Common myeloid progenitor, CD34-positive (primary cell): ENCODE data around the gene MSI2.

Source experiments
- CTCF ChIA-PET: fragments of 350-600 bp; sonication (Branson Sonifier 250); formaldehyde crosslinking; loops from one replicate; lab custom pipeline; 2021; ENCODE audit warnings: antibody characterized with exemption; lab: Charles Lee
- POLR2A ChIA-PET: fragments of 350-600 bp; sonication (Branson Sonifier 250); formaldehyde crosslinking; loops from one replicate; lab custom pipeline; 2021; ENCODE audit warnings: antibody characterized with exemption; lab: Charles Lee
- DNase-seq, 3 donors: peaks; one replicate each; pipeline versions ENCODE4 v3.0.0 to v3.0.0-alpha.2; 2013
- H3K27ac ChIP-seq, 2 experiments: 1 replicate in 1 of 2; 2 replicates in 1 of 2; pipeline ENCODE4 v1.7.0; 2013; ENCODE audit warnings: inconsistent platforms in 2 of 2, low read length in 2 of 2, mild to moderate bottlenecking in 2 of 2, low read depth in 1 of 2, moderate library complexity in 1 of 2; ENCODE audit not compliant: severe bottlenecking in 2 of 2, insufficient read depth in 1 of 2, poor library complexity in 1 of 2
- H3K27me3 ChIP-seq, 5 experiments: replicated peaks in 2 of 5; 1 replicate in 3 of 5; 2 replicates in 2 of 5; pipeline versions ENCODE4 v1.6.1 to v1.7.0; 2013; ENCODE audit warnings: low read length in 4 of 5, mild to moderate bottlenecking in 2 of 5, moderate library complexity in 2 of 5, inconsistent platforms in 1 of 5; ENCODE audit not compliant: insufficient read depth in 5 of 5, control insufficient read depth in 4 of 5
- H3K36me3 ChIP-seq, 4 experiments: 1 replicate in 2 of 4; 2 replicates in 2 of 4; pipeline versions ENCODE4 v1.6.1 to v1.7.0; 2013; ENCODE audit warnings: low read length in 3 of 4, control low read depth in 1 of 4, mild to moderate bottlenecking in 1 of 4; ENCODE audit not compliant: control insufficient read depth in 4 of 4, insufficient read depth in 4 of 4
- H3K4me1 ChIP-seq, 4 experiments: 1 replicate in 3 of 4; 2 replicates in 1 of 4; pipeline versions ENCODE4 v1.6.1 to v1.7.1; 2013; ENCODE audit warnings: low read length in 3 of 4, mild to moderate bottlenecking in 3 of 4, control low read depth in 1 of 4, inconsistent platforms in 1 of 4, moderate library complexity in 1 of 4; ENCODE audit not compliant: control insufficient read depth in 4 of 4, insufficient read depth in 4 of 4; ENCODE audit errors: control extremely low read depth in 1 of 4
- H3K4me3 ChIP-seq, 7 experiments: 1 replicate in 4 of 7; 2 replicates in 3 of 7; pipeline versions ENCODE4 v1.5.1 to v1.7.0; 2013; ENCODE audit warnings: mild to moderate bottlenecking in 7 of 7, low read length in 6 of 7, moderate library complexity in 6 of 7, inconsistent platforms in 2 of 7, low read depth in 2 of 7, control low read depth in 1 of 7; ENCODE audit not compliant: insufficient read depth in 4 of 7, control insufficient read depth in 1 of 7; ENCODE audit errors: extremely low read depth in 1 of 7
- H3K9me3 ChIP-seq, 5 experiments: 1 replicate in 4 of 5; 2 replicates in 1 of 5; pipeline versions ENCODE4 v1.6.1 to v1.7.1; 2013; ENCODE audit warnings: low read length in 4 of 5, mild to moderate bottlenecking in 2 of 5, inconsistent platforms in 1 of 5, low read depth in 1 of 5, moderate library complexity in 1 of 5; ENCODE audit not compliant: control insufficient read depth in 4 of 5, insufficient read depth in 2 of 5; ENCODE audit errors: control extremely low read depth in 1 of 5
- WGBS: methylation state at CpG from one replicate; pipeline ENCODE4 v1.1.5; 2013; ENCODE audit not compliant: insufficient coverage; 5-methylcytosine and 5-hydroxymethylcytosine counted together

The MSI2 gene

DNA sequence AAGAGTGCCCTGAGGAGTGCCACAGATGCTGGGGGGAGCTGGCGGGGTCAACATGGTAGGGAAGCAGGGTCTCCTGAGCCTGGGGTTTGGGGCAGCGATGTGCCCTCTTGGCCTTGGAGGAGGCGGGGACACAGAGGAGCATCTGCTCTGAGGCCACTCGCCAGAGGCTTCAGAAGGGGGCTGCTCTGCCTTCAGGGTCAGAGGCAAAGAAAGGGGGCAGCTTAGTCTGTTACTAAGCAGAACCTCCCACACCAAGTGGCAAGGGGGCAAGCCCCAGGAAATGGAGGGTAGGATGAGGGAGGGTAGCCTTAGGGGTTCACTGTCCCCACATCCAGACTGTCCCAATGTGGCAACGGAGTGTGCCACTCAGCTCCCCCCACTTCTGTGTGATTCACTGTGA, 470.5 kb downstream of the MSI2 start:
- H3K9me3 ChIP-seq = no peaks in the 10 kb centered on the region
- no peak for DNase-seq
- WGBS = 98% methylated on average over 5 of the region's 5 CpGs
- POLR2A ChIA-PET = no interaction called here
- CTCF ChIA-PET = interaction anchor here (0.7 kb wide), 1 partner anchor 20 kb away, joined by 3 read pairs; no protein-coding TSS in a partner anchor
- H3K27me3 ChIP-seq = peaks cover 0 to 3% (median 0%) of the 10 kb centered on the region in 5 experiments
- peaks cover 0 to 14% (median 1%) of the 10 kb centered on the region in 4 experiments for H3K4me1 ChIP-seq
- no peak overlapping the region for H3K4me3 ChIP-seq
- no peak overlapping the region for H3K27ac ChIP-seq
- H3K36me3 ChIP-seq = no peaks in the 10 kb centered on the region

DNA sequence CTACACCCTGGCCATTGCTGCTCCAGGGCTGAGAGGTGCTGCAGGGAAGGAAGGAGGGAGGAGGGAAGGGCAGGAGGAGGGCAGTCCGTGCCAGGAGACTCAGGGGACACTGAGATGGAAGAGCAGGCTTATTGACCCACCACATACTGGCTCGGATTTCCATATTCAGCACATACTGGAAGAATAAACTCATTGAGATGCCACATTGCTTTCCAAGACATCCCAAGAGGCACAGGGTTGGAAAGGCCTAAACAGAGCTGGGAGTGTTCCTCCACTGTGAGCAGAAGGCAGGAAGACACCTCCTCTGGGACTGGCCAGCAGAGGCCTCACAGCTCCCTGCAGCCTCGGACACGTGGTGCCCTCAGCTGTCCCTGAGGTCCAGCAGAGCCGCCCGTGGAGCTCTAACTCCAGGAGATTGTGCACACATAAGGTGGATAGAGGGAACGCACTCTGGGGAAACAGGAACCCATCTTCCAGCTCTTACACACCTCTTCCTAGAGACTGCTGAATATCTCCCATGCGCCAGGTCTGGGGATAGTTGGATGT, 471.4 kb downstream of the MSI2 start:
- Histone ChIP-seq H3K27ac (no peak overlapping the region), H3K36me3 (no peaks in the 10 kb centered on the region), H3K9me3 (no peaks in the 10 kb centered on the region), H3K4me3 (no peak overlapping the region), H3K27me3 (peaks cover 0 to 3% (median 0%) of the 10 kb centered on the region in 5 experiments), H3K4me1 (peaks cover 0 to 14% (median 1%) of the 10 kb centered on the region in 4 experiments)
- DNase-seq = no peak
- CTCF ChIA-PET = interaction anchor here (0.9 kb wide), 1 partner anchor 13 kb away, joined by 4 read pairs; no protein-coding TSS in a partner anchor
- POLR2A ChIA-PET = no interaction called here
- WGBS = 97% methylated on average over 6 of the region's 8 CpGs

DNA sequence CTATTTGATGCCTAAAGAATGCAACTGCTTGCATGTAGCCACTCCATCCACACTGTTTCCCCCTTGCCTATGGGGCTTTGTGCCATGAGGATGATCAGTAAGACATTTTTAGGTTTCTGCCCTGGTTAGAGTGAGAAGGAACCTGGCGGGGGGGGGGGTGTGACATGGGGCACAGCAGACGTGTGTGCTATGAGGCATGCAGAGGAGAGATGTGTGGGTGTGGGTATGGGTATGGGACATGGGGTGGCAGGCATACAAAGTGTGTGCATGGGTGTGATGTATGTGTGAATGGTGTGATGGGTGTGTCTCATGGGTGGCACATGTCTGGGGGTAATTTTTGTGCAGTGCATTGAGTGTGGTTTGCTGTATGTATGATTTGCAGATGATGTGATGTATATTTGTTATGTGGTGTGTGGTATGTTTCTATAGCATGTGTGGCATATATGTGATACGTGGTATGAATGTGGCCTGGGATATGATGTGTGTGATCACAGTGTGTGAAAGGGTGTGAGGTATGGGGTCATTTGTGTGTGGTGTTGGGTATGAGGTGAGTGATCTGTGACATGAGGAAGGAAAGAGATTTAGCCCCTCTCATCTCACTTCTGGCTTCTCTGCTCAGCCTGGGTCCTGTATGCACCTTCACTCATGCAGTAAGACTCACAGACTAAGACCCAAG, 473.8 kb downstream of the MSI2 start:
- no peak overlapping the region for H3K4me3 ChIP-seq
- H3K27me3 ChIP-seq = peaks cover 0 to 3% (median 0%) of the 10 kb centered on the region in 5 experiments
- WGBS = 98% methylated on average over 3 of the region's 3 CpGs
- H3K27ac ChIP-seq = no peak overlapping the region
- H3K4me1 ChIP-seq = no peaks in the 10 kb centered on the region
- H3K36me3 ChIP-seq = no peaks in the 10 kb centered on the region
- DNase-seq = no peak
- ChIA-PET CTCF (interaction anchor here (1.8 kb wide), 1 partner anchor 57 kb away, joined by 4 read pairs; no protein-coding TSS in a partner anchor), POLR2A (no interaction called here)
- no peaks in the 10 kb centered on the region for H3K9me3 ChIP-seq

DNA sequence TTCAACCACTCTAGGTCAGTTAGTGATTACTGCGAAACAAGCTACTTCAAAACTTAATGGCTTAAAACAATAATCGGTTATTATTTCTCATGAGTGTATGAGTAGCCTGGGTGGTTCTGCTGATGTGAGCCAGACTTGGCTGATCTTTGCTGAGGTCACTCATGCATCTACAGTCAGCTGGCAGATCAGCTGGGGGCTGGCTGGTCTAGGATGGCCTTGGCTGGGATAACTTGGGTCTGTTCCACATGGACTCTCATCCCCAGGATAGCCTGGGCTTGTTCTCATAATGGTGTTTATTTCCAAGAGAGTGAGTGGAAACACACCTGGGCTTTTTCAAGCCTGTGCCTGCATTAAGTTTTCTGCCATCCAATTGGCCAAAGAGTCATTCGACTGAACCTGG, 475.7 kb downstream of the MSI2 start:
- CTCF ChIA-PET = interaction anchor here (0.9 to 1.8 kb wide), 3 partner anchors 8 to 16 kb away, joined by 3 to 5 read pairs (median 4); no protein-coding TSS in a partner anchor

DNA sequence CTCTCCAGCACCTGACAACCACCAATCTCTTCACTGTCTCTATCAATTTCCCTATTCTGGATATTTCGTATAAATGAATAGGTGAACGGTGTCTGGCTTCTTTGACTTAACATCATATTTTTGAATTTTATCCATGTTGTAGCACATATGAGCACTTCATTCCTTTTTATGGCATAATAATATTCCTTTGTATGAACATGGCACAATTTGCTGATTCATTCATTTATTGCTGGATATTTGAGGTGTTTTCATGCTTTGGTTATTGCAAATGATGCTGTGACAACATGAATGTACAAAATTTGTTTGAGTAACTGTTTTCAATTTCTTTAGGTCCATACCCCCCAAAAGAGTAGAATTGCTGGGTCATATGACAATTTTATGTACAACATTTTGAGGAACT, 476.8 kb downstream of the MSI2 start:
- no peak overlapping the region for H3K4me3 ChIP-seq
- WGBS = no CpG with 5 or more reads among the region's 2 CpGs
- no peaks in the 10 kb centered on the region for H3K36me3 ChIP-seq
- no peaks in the 10 kb centered on the region for H3K4me1 ChIP-seq
- no peak overlapping the region for H3K27ac ChIP-seq
- ChIA-PET CTCF (no interaction called here), POLR2A (no interaction called here)
- H3K9me3 ChIP-seq = no peaks in the 10 kb centered on the region
- no peak for DNase-seq
- H3K27me3 ChIP-seq = peaks cover 0 to 1% (median 0%) of the 10 kb centered on the region in 5 experiments

More for the DNA sequence above, 475.7 kb downstream of the MSI2 start:
- no peak for DNase-seq
- H3K4me3 ChIP-seq = no peak overlapping the region
- 100% methylated on average over 2 of the region's 3 CpGs for WGBS
- no peaks in the 10 kb centered on the region for H3K4me1 ChIP-seq
- peaks cover 0 to 3% (median 0%) of the 10 kb centered on the region in 5 experiments for H3K27me3 ChIP-seq
- no peaks in the 10 kb centered on the region for H3K9me3 ChIP-seq
- POLR2A ChIA-PET = no interaction called here
- no peak overlapping the region for H3K27ac ChIP-seq
- H3K36me3 ChIP-seq = no peaks in the 10 kb centered on the region
